NK-92 (cell line): ENCODE data around the gene MT1X.

ENCODE experiments used
- DNase-seq: peaks from one replicate; lab custom pipeline; 2025; ENCODE audit not compliant: unreplicated experiment; lab: John Stamatoyannopoulos, UW

MT1X gene

DNA sequence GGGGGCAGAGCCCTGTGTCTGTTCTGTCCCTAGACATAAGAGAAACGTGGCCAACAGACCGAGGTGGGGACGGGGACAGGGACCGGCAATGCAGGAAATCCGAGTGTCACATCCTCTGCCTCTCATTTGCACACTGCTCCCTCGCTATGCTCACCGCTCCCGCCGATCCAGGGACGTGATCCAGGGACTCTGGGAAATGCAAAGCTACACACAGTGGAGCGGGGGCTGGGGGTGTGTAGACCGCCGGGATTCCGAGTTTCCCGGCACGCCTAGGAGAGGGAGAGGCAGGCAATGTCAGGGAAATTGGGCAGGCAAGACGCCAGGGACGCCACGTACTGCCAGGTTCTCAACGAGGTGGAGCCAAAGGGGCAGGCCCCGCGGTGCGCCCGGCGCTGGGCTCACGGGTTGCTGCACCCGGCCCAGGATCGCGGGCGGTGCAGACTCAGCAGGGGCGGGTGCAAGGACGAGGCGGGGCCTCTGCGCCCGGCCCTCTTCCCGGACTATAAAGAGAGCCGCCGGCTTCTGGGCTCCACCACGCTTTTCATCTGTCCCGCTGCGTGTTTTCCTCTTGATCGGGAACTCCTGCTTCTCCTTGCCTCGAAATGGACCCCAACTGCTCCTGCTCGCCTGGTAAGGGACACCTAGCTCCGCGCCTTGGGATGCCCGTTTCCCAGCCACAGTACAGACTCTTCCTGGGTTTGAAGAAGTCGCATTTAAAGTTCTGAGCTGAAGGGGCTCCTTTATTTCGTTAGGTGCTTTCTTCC is at the start of gene MT1X:
MT1X (plus strand) TSS at position 532 of the 764 bp plus-strand sequence; CDS start at position 603, 71 bp downstream.
- DNase-seq = no peak

DNA sequence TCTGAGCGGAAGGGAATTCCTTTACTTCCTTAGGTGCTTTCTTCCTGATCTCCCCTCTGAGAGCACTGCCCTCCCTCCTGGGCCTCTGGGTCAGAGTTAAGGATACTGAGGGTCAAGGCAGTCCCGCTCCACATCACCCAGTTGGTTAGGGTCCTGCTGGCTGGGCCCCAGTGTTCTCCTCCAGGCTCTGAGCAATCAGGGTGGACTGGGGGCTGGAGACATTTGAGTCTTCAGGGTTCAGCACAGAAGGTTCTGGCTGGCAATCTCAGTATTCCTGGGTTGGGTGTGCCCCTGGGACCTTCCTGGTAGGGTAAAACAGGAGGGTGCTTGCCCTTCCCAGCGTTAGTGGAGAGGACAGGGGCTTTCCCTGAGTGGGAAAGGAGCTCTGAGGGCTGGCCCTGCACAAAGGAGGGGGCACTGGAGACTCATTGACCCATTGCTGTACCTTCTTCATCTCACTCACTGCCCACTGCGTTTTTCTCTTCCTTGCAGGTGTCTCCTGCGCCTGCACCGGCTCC is 49.4 kb upstream of the MT1X start:
- DNase-seq = no peak

DNA sequence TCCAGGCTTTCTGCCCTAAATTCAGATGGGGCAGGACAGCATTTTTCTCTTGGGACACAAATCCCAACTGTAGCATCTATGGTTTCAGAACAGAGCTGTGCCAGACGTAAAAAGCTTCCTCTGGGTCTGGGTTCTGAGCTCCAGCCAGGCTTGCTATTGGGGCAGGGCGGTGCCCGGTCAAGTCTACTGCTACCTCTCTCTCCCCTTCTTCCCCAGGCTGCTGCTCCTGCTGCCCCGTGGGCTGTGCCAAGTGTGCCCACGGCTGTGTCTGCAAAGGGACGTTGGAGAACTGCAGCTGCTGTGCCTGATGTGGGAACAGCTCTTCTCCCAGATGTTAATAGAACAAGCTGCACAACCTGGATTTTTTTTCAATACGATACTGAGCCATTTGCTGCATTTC is 48.7 kb upstream of the MT1X start:
- no peak for DNase-seq

GRCh38 chr16:56634715-56635440 is 47.4 kb upstream of the MT1X start:
- no peak for DNase-seq

DNA sequence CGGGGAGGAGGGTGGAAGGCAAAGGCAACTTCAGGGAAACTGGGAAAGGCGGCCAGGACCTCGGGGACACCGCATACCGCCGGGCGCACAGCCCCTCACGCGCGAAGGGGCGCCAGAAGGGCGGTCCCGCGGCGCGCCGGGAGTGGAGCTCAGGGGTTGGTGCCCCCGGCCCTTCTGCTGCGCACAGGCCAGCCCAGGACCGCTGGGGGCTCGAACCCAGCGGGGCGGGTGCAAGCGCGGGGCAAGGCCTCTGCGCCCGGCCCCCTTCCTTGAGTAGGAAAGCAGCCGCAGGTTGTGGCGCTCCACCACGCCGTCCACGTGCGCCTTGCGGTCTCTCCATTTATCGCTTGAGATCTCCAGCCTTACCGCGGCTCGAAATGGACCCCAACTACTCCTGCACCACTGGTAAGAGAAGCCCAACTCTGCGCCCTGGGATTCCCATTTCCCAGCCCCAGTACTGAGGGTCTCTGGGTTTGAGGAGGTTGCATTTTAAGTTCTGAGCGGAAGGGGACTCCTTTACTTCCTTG is 46.8 kb upstream of the MT1X start:
- DNase-seq = no peak

DNA sequence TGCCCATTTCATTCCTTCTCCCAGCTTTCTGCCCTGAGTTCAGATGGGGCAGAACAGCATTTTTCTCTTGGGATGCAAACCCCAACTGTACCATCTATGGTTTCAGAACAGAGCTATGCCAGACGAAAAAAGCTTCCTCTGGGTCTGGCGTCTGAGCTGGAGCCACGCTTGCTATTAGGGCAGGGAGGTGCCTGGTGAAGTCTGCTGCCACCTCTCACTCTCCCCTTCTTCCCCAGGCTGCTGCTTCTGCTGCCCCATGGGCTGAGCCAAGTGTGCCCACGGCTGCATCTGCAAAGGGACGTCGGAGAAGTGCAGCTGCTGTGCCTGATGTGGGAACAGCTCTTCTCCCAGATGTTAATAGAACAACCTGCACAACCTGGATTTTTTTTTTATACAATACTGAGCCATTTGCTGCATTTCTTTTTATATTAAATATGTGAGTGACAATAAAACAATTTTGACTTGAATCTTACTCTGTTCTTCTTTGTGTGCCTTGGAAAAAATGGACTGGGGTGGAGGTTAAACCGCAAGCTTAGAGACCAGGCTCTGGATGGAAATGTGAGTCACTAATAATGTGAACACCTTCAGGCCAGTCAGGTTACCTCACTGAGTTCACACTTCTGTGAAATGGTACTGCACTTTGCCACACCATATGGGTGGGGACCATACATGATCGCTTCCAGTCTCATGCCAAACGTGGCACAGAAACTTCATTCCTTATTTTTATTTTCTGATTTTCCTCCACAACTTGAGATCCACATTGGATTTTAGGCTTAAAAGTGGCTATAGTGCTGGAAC is 45.5 kb upstream of the MT1X start:
- no peak for DNase-seq

GRCh38 chr16:56637814-56638750 is 44.2 kb upstream of the MT1X start, which contains the start of gene MT1A:
Gene MT1A (plus strand): TSS chr16:56638666. CDS start chr16:56638739, 73 bp downstream.
- no peak for DNase-seq

DNA sequence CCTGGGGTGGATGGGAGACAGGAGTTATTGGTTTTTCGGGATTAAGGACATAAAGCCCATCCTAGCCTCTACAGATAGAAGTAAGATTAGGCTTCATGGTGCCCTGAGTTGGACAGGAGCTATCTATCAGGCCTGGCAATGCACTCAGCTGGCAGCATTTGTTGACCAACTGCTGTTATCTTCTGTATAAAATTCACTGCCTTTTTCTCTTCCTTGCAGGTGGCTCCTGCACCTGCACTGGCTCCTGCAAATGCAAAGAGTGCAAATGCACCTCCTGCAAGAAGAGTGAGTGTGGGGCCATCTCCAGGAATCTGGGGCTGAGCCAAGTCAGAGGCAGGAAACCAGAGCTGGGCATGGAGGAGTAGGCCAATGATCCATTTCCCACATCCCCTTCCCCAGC is 43.2 kb upstream of the MT1X start:
- no peak for DNase-seq

- no peak for DNase-seq
These were observed 42.2 kb upstream of the MT1X start for GRCh38 chr16:56640076-56640475.

- no peak for DNase-seq
These were observed 41.1 kb upstream of the MT1X start for GRCh38 chr16:56641166-56641565.

- DNase-seq = no peak
These were observed 39.0 kb upstream of the MT1X start for GRCh38 chr16:56643080-56643778.

DNA sequence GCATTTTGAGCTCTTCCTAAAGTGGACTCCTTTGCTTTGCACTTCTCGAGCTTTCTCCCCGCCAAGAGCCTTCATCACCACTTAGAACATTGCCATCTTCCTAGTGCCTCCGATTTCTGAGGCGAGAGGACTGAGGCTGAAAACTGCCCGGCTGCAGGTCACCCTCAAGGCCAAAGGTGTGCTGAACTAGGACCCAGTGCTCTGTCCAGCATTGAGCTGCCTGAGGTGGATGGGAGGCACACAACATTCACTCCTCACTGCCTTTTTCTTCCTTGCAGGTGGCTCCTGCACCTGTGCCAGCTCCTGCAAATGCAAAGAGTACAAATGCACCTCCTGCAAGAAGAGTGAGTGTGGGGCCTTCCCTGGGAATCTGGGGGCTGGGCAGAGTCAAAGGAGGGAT is 38.4 kb upstream of the MT1X start:
- no peak for DNase-seq

DNA sequence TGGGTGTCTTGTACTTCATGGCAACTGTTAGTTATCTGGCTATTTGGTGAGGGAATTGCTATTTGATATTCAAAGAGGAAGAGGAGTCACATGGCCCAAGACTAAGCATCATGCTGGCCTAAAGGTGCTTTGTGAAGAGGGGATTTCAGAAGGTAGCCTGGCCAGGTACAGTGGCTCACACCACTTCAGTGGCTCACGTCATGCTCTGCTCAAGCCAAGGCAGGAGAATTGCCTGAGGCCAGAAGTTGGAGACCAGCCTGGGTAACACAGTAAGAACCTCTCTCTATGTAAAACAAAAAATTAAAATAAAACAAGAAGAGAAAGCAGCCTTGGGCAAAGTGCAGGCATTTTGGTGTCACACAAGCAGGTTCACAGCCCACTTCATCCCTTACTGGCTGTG is 37.0 kb upstream of the MT1X start:
- no peak for DNase-seq

DNA sequence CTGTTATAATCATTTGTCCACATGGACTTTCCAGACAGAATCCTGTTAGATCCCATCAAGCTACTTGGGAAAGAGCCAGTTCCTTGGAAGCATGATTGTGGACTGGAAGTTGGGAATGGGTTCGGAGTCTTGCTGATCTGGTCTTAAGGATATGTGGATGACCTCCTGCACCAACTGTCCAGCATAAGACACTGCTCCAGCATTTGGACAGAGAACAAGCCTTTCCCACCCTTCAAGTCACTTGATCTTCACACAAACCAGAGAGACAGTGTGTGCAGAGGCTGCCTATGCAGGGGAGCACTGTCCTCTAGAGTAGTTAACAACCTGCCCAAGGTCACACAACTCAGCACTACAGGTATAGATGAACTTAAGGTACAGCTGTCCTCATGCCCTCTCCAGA is 36.4 kb upstream of the MT1X start:
- no peak for DNase-seq

DNA sequence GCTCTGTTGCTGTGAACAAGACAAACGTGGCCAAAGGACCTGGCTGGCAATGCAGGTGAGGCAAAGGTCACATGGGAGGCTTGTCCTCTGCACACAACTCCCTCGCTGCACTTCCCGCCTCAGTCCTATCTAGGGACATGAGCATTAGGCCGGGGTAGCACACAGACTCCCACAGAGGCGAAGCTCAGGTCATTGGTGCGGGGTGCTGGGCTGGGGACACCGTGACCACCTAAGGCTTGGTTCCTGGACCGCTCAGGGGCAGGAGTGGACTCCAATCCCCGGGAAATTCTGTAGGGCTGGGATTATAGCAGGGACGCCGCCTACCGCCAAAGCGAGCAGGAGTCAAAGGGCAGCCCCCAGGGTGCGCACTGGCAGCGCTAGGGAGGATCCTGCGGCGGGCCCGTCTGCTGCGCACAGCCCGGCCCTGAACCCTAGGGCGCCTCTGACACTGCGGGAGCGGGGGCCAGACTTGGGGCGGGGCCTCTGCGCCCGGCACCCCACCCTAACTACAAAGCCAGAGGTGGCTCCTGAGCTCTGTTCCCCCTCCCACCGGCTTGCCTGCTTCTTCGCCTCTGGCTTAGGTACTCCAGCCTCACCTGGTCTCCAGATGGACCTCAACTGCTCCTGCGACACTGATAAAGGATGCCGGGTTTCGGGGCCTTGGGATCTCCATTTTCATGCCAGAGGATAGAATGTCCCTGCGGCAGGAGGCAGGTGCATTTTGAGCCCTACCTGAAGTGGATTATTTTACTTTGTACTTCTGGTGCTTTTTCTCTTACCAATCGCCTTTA is 34.4 kb upstream of the MT1X start:
- DNase-seq = no peak

DNA sequence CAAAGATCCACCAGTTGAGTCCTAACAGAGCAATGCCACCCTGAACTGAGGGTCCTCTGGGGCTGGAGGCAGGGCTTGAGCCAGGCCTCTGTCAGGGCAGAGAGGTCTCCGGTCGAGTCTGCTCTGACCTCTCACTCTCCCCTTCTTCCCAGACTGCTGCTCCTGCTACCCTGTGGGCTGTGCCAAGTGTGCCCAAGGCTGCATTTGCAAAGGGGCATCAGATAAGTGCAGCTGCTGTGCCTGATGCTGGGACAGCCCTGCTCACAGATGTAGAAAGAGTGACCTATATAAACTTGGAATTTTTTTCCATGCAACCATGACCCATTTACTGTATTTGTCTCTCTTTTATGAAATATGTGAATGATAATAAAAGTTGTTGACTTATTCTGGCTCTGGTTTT is 33.0 kb upstream of the MT1X start:
- DNase-seq = no peak

GRCh38 chr16:56649820-56650219 is 32.5 kb upstream of the MT1X start:
- no peak for DNase-seq

DNA sequence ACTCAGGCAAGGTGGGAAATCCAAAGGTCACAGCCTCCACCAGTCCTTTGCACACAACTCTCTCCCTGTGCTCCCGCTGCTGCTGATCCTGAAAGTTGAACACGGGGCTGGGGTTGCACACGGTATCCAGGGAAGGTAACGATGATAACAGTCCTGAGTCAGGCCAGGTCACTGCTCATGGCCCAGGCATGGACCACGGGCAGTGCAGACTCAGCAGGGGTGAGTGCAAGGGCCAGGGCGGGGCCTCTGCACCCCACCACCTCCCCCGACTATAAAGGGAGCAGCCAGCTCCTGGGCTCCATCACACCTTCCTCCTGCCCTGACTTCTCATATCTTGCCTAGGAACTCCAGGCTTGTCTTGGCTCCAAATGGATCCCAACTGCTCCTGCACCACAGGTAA is 30.7 kb upstream of the MT1X start, which contains the start of gene MT1B:
MT1B (plus strand) TSS at position 301 of the 400 bp plus-strand sequence; CDS start at position 369, 68 bp downstream.
- DNase-seq = no peak

DNA sequence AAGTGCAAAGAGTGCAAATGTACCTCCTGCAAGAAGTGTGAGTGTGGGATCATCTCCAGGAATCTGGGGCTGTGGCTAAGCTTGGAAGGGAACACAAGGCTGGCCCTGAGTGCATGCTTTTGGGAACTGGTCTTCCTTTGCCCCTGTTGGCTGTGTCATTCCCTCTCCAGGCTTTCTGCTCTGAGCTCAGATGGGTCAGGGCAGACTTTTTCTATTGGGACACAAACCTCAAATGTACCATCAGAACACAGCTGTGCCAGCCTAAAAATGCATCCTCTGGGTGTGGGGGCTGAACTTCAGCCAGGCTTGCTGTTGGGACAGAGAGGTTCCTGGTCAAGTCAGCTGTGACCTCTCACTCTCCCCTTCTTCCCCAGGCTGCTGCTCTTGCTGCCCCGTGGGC is 29.7 kb upstream of the MT1X start:
- no peak for DNase-seq
